HepG2 (cell line): ENCODE data around the gene RGS11. TPM values are rescaled to one million over a fixed set of nuclear protein-coding genes. Genes with fewer than 3 reads are reported as not detected.
A peak's percentile ranks its signal among the peaks of the same experiment; 100 is the strongest.
"Not testable (repeated sequence)": the region's sequence is repeated elsewhere in the genome, so short reads cannot be mapped to it uniquely, and the experiment has no call there.

ENCODE experiments used
- ATAC-seq: fragments of 200-7000 bp; cut with Tn5 transposase; 3 replicates; pipeline ENCODE4 v1.9.1; 2020; ENCODE audit warnings: mild to moderate bottlenecking, moderate library complexity
- BruUV-seq: library from RNA; stranded (reverse); fragments of 400-500 nt; replicated peaks from 2 replicates; lab custom pipeline; 2021; lab: Mats Ljungman, UMichigan
- CTCF ChIA-PET: fragments of 300-600 bp; formaldehyde crosslinking; extraction: SDS; loops from one replicate; lab custom pipeline; 2021; ENCODE audit warnings: low total read pairs, inconsistent platforms, low intra/inter-chr PET ratio; lab: Yijun Ruan, JAX
- POLR2A ChIA-PET: fragments of 350-600 bp; sonication (Branson Sonifier 250); formaldehyde crosslinking; loops from one replicate; lab custom pipeline; 2020; ENCODE audit warnings: antibody characterized with exemption, inconsistent platforms; lab: Yijun Ruan, JAX
- DNase-seq: peaks from one replicate; pipeline ENCODE4 v3.0.0-alpha.2; 2015; ENCODE audit warnings: low spot score
- FAIRE-seq: peaks from 3 replicates; lab custom pipeline; 2011; peaks lifted over from hg19 to GRCh38; lab: Jason Lieb, UNC
- H2AFZ ChIP-seq: one replicate; pipeline ENCODE4 v1.6.1; 2011; ENCODE audit warnings: low read length, inconsistent platforms
- H3K27ac ChIP-seq: fragments of 300-600 bp; 3 replicates; pipeline ENCODE4 v1.8.0; 2011; ENCODE audit warnings: mixed run types, mild to moderate bottlenecking, mixed read lengths, low read length, inconsistent platforms; ENCODE audit not compliant: insufficient read depth; ENCODE audit errors: extremely low read length
- H3K27me3 ChIP-seq, 2 experiments: fragments of 200-600 bp in 1 of 2; 2 replicates in 1 of 2; 3 replicates in 1 of 2; pipeline versions ENCODE4 v1.6.0 to v1.8.0; 2011; ENCODE audit warnings: low read length in 2 of 2, mild to moderate bottlenecking in 2 of 2, moderate library complexity in 2 of 2, inconsistent platforms in 1 of 2; ENCODE audit not compliant: insufficient read depth in 2 of 2, control insufficient read depth in 1 of 2
- H3K36me3 ChIP-seq, 2 experiments: fragments of 200-600 bp in 1 of 2; replicated peaks in 1 of 2; 2 replicates in 1 of 2; 3 replicates in 1 of 2; pipeline versions ENCODE4 v1.5.1 to v1.8.0; 2011; ENCODE audit warnings: low read length in 2 of 2, inconsistent platforms in 1 of 2; ENCODE audit not compliant: insufficient read depth in 2 of 2, control insufficient read depth in 1 of 2
- H3K4me1 ChIP-seq: 2 replicates; pipeline ENCODE4 v1.5.1; 2012; ENCODE audit warnings: low read length, inconsistent platforms; ENCODE audit not compliant: insufficient read depth
- H3K4me2 ChIP-seq: 2 replicates; pipeline ENCODE4 v1.6.0; 2011; ENCODE audit warnings: low read depth, low read length, inconsistent platforms
- H3K4me3 ChIP-seq, 3 experiments: fragments of 200-600 bp in 1 of 3; sonication (generic), shearing (Covaris generic) in 1 of 3; replicated peaks in 1 of 3; 2 replicates each; pipeline ENCODE4 v1.5.1; 2011 to 2016; ENCODE audit warnings: low read length in 3 of 3, inconsistent platforms in 2 of 3, low read depth in 2 of 3, mild to moderate bottlenecking in 2 of 3, control low read depth in 1 of 3, mixed read lengths in 1 of 3; ENCODE audit not compliant: insufficient read depth in 1 of 3
- H3K79me2 ChIP-seq: one replicate; pipeline ENCODE4 v1.6.1; 2011; ENCODE audit warnings: low read length, inconsistent platforms; ENCODE audit not compliant: insufficient read depth
- H3K9ac ChIP-seq: 2 replicates; pipeline ENCODE4 v1.6.0; 2011; ENCODE audit warnings: mild to moderate bottlenecking, low read depth, low read length, inconsistent platforms; ENCODE audit not compliant: insufficient read depth
- H3K9me3 ChIP-seq: 2 replicates; pipeline ENCODE4 v1.5.1; 2012; ENCODE audit warnings: mild to moderate bottlenecking, low read length
- H4K20me1 ChIP-seq: 2 replicates; pipeline ENCODE4 v1.6.0; 2011; ENCODE audit warnings: inconsistent platforms, mild to moderate bottlenecking, low read length, moderate library complexity; ENCODE audit not compliant: insufficient read depth
- CAMTA2 ChIP-seq: sonication (generic); formaldehyde crosslinking; IDR thresholded peaks from 2 replicates; pipeline ENCODE4 v1.4.0; 2020; ENCODE audit warnings: mild to moderate bottlenecking, missing genetic modification reagents, borderline replicate concordance
- FIP1L1 ChIP-seq: fragments of 200-400 bp; formaldehyde crosslinking; IDR thresholded peaks from 2 replicates; pipeline ENCODE4 v1.6.1; 2018; ENCODE audit warnings: low read depth, mild to moderate bottlenecking, low read length, moderate library complexity, borderline replicate concordance; ENCODE audit not compliant: insufficient read depth
- HIVEP1 ChIP-seq: sonication (generic); formaldehyde crosslinking; IDR thresholded peaks from 2 replicates; pipeline ENCODE4 v1.4.0; 2020; ENCODE audit warnings: mild to moderate bottlenecking, missing genetic modification reagents
- PAX8 ChIP-seq: sonication (generic); formaldehyde crosslinking; IDR thresholded peaks from 2 replicates; pipeline ENCODE4 v1.8.0; 2022; ENCODE audit warnings: mild to moderate bottlenecking, missing genetic modification reagents, borderline replicate concordance
- REPIN1 ChIP-seq: sonication (generic); formaldehyde crosslinking; IDR thresholded peaks from 2 replicates; pipeline ENCODE4 v1.8.0; 2022; ENCODE audit warnings: missing genetic modification reagents, low read depth, mild to moderate bottlenecking, borderline replicate concordance
- ZBTB3 ChIP-seq: sonication (generic); formaldehyde crosslinking; IDR thresholded peaks from 2 replicates; pipeline ENCODE4 v1.4.0; 2020; ENCODE audit warnings: low read depth, mild to moderate bottlenecking, moderate library complexity, missing genetic modification reagents, borderline replicate concordance
- ZNF253 ChIP-seq: sonication (generic); formaldehyde crosslinking; IDR thresholded peaks from 2 replicates; pipeline ENCODE4 v1.8.0; 2022; ENCODE audit warnings: mild to moderate bottlenecking, missing genetic modification reagents, borderline replicate concordance
- ZNF616 ChIP-seq: sonication (generic); formaldehyde crosslinking; IDR thresholded peaks from 2 replicates; pipeline ENCODE4 v1.5.0; 2020; ENCODE audit warnings: low read depth, mild to moderate bottlenecking, missing genetic modification reagents
- WGBS: methylation state at CpG from one replicate; pipeline ENCODE4 v1.1.6; 2017; ENCODE audit warnings: low lambda C conversion rate; 5-methylcytosine and 5-hydroxymethylcytosine counted together
- in situ Hi-C: cut with HindIII; loops from 2 replicates; pipeline ENCODE4 v1.10.0; 2017; ENCODE audit warnings: low pct_unique_long_range_greater_than_20kb; ENCODE audit not compliant: extremely low pct_ligation_motif_present
- intact Hi-C: fragments of 100-400 bp; cut with micrococcal nuclease; formaldehyde crosslinking; loops from one replicate; pipeline ENCODE4 v1.10.0; 2022; ENCODE audit not compliant: unreplicated experiment
- polyA plus RNA-seq, 8 experiments: library from polyadenylated mRNA; depleted of rRNA in 3 of 8; stranded (reverse) in 7 of 8; unstranded in 1 of 8; fragments of >200 nt; fragmentation: Illumina TruSeq in 4 of 8; extraction: Trizol in 4 of 8; gene quantifications; 2 replicates each; pipeline versions ENCODE4 v1.2.1 to v1.2.3, GENCODE V29; 2011 to 2016; ENCODE audit warnings: low read depth in 4 of 8, missing spikeins in 1 of 8, mixed read lengths in 1 of 8; ENCODE audit not compliant: insufficient read depth in 1 of 8
- total RNA-seq, 5 experiments: library from RNA; depleted of rRNA; stranded (reverse); fragments of >200 nt; fragmentation: Illumina TruSeq; extraction: Trizol; gene quantifications; 2 replicates each; pipeline ENCODE4 v1.2.3, GENCODE V29; 2016; ENCODE audit warnings: low read depth in 1 of 5
- TF ChIP-seq, protein P1 (sequence below), 2 experiments: fragments of 450-650 bp in 1 of 2; sonication (generic) in 1 of 2; formaldehyde crosslinking; IDR thresholded peaks; 2 replicates each; pipeline versions ENCODE4 v1.5.0 to v1.8.0; 2020 to 2022; ENCODE audit warnings: mild to moderate bottlenecking in 1 of 2, missing genetic modification reagents in 1 of 2
- TF ChIP-seq, protein P2 (sequence below): sonication (generic); formaldehyde crosslinking; IDR thresholded peaks from 2 replicates; pipeline ENCODE4 v1.8.1; 2023; ENCODE audit warnings: mild to moderate bottlenecking, moderate library complexity, missing genetic modification reagents

The RGS11 gene
- total and polyA plus RNA-seq, 2 of the 13 experiments (the other 11 are each of a cell fraction or from before 2014, with no cell fraction given): 0.11 TPM; not detected in 1

DNA sequence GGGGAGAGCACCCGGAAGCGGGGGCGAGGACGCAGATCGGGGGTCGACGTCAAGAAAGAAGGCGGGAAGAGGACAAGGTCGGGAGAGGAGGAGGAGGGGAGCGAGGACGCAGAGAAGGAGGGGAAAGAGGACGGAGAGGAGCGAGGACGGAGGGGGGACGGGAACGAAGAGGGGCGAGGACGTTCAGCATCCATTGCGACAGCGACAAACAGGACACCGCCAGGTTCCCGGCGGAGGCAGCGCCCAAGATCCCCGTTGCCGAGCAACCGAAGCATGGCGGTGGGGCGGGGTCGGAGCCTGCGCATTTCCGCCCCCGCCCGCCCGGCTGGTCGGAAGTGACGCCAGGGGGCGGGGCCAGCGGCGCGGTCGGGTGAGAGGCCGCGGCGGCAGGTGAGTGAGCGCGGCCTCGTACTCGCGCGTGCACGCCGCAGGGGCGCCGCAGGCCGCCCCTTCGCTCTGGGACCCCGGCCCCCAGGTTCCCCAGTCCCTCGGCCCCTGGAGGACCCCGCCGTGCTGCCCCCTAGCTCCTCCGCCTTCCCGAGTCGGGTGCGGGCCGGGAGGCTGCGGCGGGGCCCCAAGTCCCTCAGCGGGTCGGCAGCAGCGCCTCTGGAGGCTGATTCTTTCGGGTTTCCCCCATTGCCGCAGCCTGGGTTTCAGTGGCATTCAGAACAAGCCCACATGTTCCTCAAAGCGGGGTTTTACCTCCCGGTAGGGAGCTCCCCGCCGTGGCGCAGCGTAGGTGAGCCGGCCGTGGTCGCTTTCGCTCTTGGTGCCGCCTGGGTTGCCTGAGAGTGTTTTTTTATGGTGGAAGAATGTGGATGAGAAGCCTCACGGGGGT, 41.1 kb downstream of the RGS11 start, which contains the start of gene FAM234A (continued):
- TF ChIP-seq, protein P1, sequence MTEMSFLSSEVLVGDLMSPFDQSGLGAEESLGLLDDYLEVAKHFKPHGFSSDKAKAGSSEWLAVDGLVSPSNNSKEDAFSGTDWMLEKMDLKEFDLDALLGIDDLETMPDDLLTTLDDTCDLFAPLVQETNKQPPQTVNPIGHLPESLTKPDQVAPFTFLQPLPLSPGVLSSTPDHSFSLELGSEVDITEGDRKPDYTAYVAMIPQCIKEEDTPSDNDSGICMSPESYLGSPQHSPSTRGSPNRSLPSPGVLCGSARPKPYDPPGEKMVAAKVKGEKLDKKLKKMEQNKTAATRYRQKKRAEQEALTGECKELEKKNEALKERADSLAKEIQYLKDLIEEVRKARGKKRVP (CRISPR knock-in tag; IDR thresholded peaks at IDR 0.05): 0 out of 4 replicates have a peak, but pooled peaks of 1 of the 2 experiments have one; percentile 32
- TF ChIP-seq, protein P2, sequence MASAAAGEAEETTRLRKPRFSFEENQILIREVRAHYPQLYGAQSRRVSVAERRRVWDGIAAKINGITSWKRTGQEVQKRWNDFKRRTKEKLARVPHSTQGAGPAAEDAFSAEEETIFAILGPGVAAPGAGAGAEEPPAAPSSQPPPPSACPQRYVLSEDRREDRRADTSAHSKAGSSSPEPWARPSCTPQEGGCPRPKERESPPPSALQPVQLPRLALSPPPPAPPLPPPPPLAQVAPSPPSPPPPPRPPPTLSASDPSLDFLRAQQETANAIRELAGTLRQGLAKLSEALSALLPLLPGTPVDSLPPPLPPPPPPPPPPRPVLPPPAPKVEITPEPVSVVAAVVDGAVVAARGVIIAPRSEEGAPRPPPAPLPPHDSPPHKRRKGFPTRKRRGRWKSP (CRISPR knock-in tag): peak; percentile 55; the same call in 1 of the 2 replicates
- TF ChIP-seq HIVEP1 (CRISPR knock-in tag) (peak; percentile 76; the same call in 1 of the 2 replicates), ZNF253 (CRISPR knock-in tag) (no peak), FIP1L1 (no peak)

DNA sequence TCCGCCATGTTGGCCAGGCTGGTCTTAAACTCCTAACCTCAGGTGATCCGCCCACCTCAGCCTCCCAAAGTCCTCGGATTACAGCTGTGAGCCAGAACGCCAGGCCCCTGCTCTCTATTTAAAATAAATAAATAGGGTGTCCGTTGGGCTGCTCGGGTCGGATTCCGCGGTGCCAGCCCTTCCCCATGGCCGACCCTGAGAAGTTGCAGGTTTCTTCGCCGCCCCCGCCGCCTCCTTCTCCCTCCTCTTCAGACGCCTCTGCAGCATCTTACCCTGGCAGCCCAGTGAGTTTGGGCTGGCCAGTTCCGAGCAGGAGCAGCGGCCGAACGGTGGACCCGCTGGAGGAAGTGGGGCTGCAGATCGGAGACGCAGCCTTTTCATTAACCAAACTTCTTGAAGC, 44.8 kb downstream of the RGS11 start:
- Histone ChIP-seq H3K4me3 (no peak overlapping the region), H3K27me3 (no peaks in the 10 kb centered on the region; a peak in 1 of 5 replicates), H3K9ac (no peak overlapping the region), H4K20me1 (peaks cover 27% of the 10 kb centered on the region), H3K4me1 (peaks cover 32% of the 10 kb centered on the region), H3K36me3 (peaks cover 8 to 15% of the 10 kb centered on the region in 2 experiments; a peak in 4 of 5 replicates), H2AFZ (no peak overlapping the region), H3K79me2 (peaks cover 32% of the 10 kb centered on the region), H3K4me2 (no peak overlapping the region), H3K27ac (no peak overlapping the region), H3K9me3 (no peaks in the 10 kb centered on the region)
- no peak for DNase-seq
- ChIA-PET CTCF (no interaction called here), POLR2A (no interaction called here)
- no peak for FAIRE-seq
- in situ Hi-C loops (no loop called here), intact Hi-C loops (no loop called here)
- TF ChIP-seq ZBTB3 (CRISPR knock-in tag): no peak
- TF ChIP-seq PAX8 (CRISPR knock-in tag): no peak
- TF ChIP-seq ZNF616 (CRISPR knock-in tag): no peak
- TF ChIP-seq REPIN1 (CRISPR knock-in tag): no peak
- no peak for TF ChIP-seq CAMTA2 (CRISPR knock-in tag)
- 87% methylated on average over 22 of the region's 22 CpGs for WGBS
- ATAC-seq: no peak
- no TSS peak for BruUV-seq

DNA sequence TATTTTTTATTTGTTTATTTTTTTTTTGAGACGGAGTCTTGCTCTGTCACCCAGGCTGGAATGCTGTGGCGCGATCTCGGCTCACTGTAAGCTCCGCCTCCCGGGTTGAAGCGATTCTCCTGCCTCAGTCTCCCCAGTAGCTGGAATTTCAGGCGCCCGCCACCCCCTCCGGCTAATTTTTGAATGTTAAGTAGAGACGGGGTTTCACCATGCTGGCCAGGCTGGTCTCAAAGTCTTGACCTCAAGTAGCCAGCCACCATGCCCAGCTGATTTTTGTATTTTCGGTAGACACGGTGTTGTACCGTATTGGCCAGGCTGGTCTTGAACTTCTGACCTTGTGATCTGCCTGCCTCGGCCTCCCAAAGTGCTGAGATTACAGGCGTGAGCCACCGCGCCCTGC, 45.4 kb downstream of the RGS11 start:
- H2AFZ ChIP-seq, H3K9ac ChIP-seq, intact Hi-C loops, FAIRE-seq, BruUV-seq, ATAC-seq, CTCF ChIA-PET, H3K9me3 ChIP-seq, H3K27me3 ChIP-seq, H3K4me2 ChIP-seq, POLR2A ChIA-PET, H3K4me3 ChIP-seq, in situ Hi-C loops, DNase-seq, H3K27ac ChIP-seq: not testable (repeated sequence)
- peaks cover 32% of the 10 kb centered on the region for H3K4me1 ChIP-seq
- 90% methylated on average over 15 of the region's 18 CpGs for WGBS
- peaks cover 27% of the 10 kb centered on the region for H4K20me1 ChIP-seq
- H3K79me2 ChIP-seq: peaks cover 36% of the 10 kb centered on the region
- H3K36me3 ChIP-seq: peaks cover 11 to 19% of the 10 kb centered on the region in 2 experiments
